DOHH2 (cell line): Measurements from ENCODE around the gene NUDT4.

ENCODE experiments used
- H3F3A ChIP-seq: fragments of 200-600 bp; sonication (generic), shearing (Covaris generic); 2 replicates; pipeline ENCODE4 v1.6.0; 2016; ENCODE audit warnings: antibody characterized with exemption, mild to moderate bottlenecking; ENCODE audit not compliant: control insufficient read depth, insufficient read depth
- H3K27ac ChIP-seq: fragments of 200-600 bp; sonication (generic); 2 replicates; pipeline ENCODE4 v1.5.1; 2014; ENCODE audit warnings: low read depth, mild to moderate bottlenecking, low read length, moderate library complexity
- H3K27me3 ChIP-seq: fragments of 200-600 bp; sonication (generic); 2 replicates; pipeline ENCODE4 v1.6.1; 2014; ENCODE audit warnings: mild to moderate bottlenecking, low read length, mixed read lengths; ENCODE audit not compliant: control insufficient read depth
- H3K36me3 ChIP-seq: fragments of 200-600 bp; sonication (generic); 2 replicates; pipeline ENCODE4 v1.6.1; 2014; ENCODE audit warnings: mild to moderate bottlenecking, low read length, moderate library complexity, mixed read lengths; ENCODE audit not compliant: control insufficient read depth
- H3K4me1 ChIP-seq: fragments of 200-600 bp; sonication (generic); 2 replicates; pipeline ENCODE4 v1.6.1; 2014; ENCODE audit warnings: mild to moderate bottlenecking, low read length, mixed read lengths; ENCODE audit not compliant: control insufficient read depth
- H3K4me2 ChIP-seq: fragments of 200-600 bp; sonication (generic); 2 replicates; pipeline ENCODE4 v1.6.0; 2014; ENCODE audit warnings: mild to moderate bottlenecking, low read length, moderate library complexity
- H3K4me3 ChIP-seq: fragments of 200-600 bp; sonication (generic); 2 replicates; pipeline ENCODE4 v1.5.1; 2014; ENCODE audit warnings: mild to moderate bottlenecking, low read length, mixed read lengths
- H3K79me2 ChIP-seq: fragments of 200-600 bp; sonication (generic); 2 replicates; pipeline ENCODE4 v1.6.1; 2014; ENCODE audit warnings: mild to moderate bottlenecking, low read length, mixed read lengths; ENCODE audit not compliant: control insufficient read depth
- H3K9me2 ChIP-seq: fragments of 200-600 bp; sonication (generic); replicated peaks from 2 replicates; pipeline ENCODE4 v1.6.1; 2014; ENCODE audit warnings: mild to moderate bottlenecking, low read length, mixed read lengths; ENCODE audit not compliant: control insufficient read depth
- H3K9me3 ChIP-seq: fragments of 200-600 bp; sonication (generic); 2 replicates; pipeline ENCODE4 v1.6.1; 2014; ENCODE audit warnings: antibody characterized with exemption, low read length, mixed read lengths; ENCODE audit not compliant: control insufficient read depth, insufficient read depth
- H4K20me1 ChIP-seq: fragments of 200-600 bp; sonication (generic); 2 replicates; pipeline ENCODE4 v1.6.0; 2014; ENCODE audit warnings: low read depth, mild to moderate bottlenecking, antibody characterized with exemption, low read length, moderate library complexity; ENCODE audit not compliant: control insufficient read depth, insufficient read depth
- CTCF ChIP-seq: fragments of 200-600 bp; sonication (generic); IDR thresholded peaks from one replicate; pipeline ENCODE4 v1.5.1; 2014; ENCODE audit warnings: antibody characterized with exemption, mild to moderate bottlenecking, low read depth, low read length; ENCODE audit not compliant: poor library complexity, severe bottlenecking
- EZH2phosphoT487 ChIP-seq: fragments of 200-600 bp; sonication (generic); IDR thresholded peaks from 2 replicates; pipeline ENCODE4 v1.6.1; 2017; ENCODE audit warnings: borderline replicate concordance, mild to moderate bottlenecking, antibody characterized with exemption, low read length, moderate library complexity, mixed read lengths

Gene NUDT4

GRCh38 chr12:93339695-93340094 lies 38.0 kb upstream of the NUDT4 start:
- no peaks in the 10 kb centered on the region for H3K79me2 ChIP-seq
- no peaks in the 10 kb centered on the region for H3K27me3 ChIP-seq
- H3K4me3 ChIP-seq: no peak overlapping the region
- H3K36me3 ChIP-seq: no peaks in the 10 kb centered on the region
- no peaks in the 10 kb centered on the region for H3K4me1 ChIP-seq
- H4K20me1 ChIP-seq: no peaks in the 10 kb centered on the region
- H3K27ac ChIP-seq: no peak overlapping the region
- H3F3A ChIP-seq: no peaks in the 10 kb centered on the region
- TF ChIP-seq EZH2phosphoT487 (no peak), CTCF (no peak)
- no peak overlapping the region for H3K4me2 ChIP-seq
- no peaks in the 10 kb centered on the region for H3K9me3 ChIP-seq
- H3K9me2 ChIP-seq: no peaks in the 10 kb centered on the region

GRCh38 chr12:93341409-93342049 lies 36.2 kb upstream of the NUDT4 start:
- H3K79me2 ChIP-seq: no peaks in the 10 kb centered on the region
- no peaks in the 10 kb centered on the region for H3K27me3 ChIP-seq
- no peak overlapping the region for H3K4me2 ChIP-seq
- no peaks in the 10 kb centered on the region for H3K9me2 ChIP-seq
- H3K9me3 ChIP-seq: no peaks in the 10 kb centered on the region
- no peaks in the 10 kb centered on the region for H3K36me3 ChIP-seq
- H4K20me1 ChIP-seq: no peaks in the 10 kb centered on the region
- H3K4me3 ChIP-seq: no peak overlapping the region
- no peaks in the 10 kb centered on the region for H3F3A ChIP-seq
- TF ChIP-seq CTCF (no peak), EZH2phosphoT487 (no peak)
- no peak overlapping the region for H3K27ac ChIP-seq
- no peaks in the 10 kb centered on the region for H3K4me1 ChIP-seq

GRCh38 chr12:93347054-93347785 lies 30.5 kb upstream of the NUDT4 start:
- TF ChIP-seq EZH2phosphoT487: no peak
- no peak for TF ChIP-seq CTCF
- Histone ChIP-seq H3K4me2 (no peak overlapping the region), H3K4me1 (no peaks in the 10 kb centered on the region), H3K9me2 (no peaks in the 10 kb centered on the region), H3K79me2 (no peaks in the 10 kb centered on the region), H3K36me3 (no peaks in the 10 kb centered on the region), H3K27me3 (no peaks in the 10 kb centered on the region), H3K9me3 (no peaks in the 10 kb centered on the region), H3K4me3 (no peak overlapping the region), H4K20me1 (no peaks in the 10 kb centered on the region), H3K27ac (no peak overlapping the region), H3F3A (no peaks in the 10 kb centered on the region)
